ENCODE measurements around the gene CDK11B.
"Not testable (repeated sequence)": the region's sequence is repeated elsewhere in the genome, so short reads cannot be mapped to it uniquely, and the experiment has no call there.

The CDK11B gene

DNA sequence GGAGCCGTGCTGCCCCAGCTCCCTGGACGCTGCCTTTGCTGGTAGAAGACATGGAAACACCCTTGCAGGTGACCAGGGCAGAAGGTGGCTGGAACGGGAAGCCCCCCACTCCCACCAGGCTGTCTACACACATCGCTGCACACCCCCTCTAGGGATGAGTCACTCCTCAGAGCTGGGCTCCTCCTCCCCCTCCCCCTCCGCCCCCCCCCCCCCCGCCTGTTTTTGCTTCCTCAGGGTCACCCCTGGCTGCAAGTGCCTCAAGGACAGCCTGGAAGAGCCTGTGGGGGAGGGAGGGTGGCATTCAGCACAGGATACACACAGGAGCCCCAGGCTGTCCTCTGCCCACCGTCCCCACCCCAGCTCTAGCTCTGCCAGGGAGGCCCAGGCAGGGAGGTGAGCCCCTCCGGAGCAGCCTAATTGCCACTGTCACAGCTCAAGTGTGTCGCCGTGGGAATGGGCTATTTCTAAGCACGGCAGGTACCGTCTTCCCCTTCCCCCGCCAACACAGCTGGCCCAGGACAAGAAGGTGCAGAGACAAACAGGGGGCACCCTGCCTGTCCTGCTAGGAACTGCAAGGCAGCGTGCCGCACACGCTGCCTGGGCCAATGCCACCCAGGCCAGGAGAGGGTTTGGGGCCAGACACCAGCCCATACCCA is 61.4 kb downstream of the CDK11B start:
- peak; percentile 19 for DNase-seq

- DNase-seq = no peak
These were observed 62.1 kb downstream of the CDK11B start for GRCh38 chr1:1596493-1597274.

GRCh38 chr1:1595341-1595740 is 63.5 kb downstream of the CDK11B start:
- DNase-seq = not testable (repeated sequence)

DNA sequence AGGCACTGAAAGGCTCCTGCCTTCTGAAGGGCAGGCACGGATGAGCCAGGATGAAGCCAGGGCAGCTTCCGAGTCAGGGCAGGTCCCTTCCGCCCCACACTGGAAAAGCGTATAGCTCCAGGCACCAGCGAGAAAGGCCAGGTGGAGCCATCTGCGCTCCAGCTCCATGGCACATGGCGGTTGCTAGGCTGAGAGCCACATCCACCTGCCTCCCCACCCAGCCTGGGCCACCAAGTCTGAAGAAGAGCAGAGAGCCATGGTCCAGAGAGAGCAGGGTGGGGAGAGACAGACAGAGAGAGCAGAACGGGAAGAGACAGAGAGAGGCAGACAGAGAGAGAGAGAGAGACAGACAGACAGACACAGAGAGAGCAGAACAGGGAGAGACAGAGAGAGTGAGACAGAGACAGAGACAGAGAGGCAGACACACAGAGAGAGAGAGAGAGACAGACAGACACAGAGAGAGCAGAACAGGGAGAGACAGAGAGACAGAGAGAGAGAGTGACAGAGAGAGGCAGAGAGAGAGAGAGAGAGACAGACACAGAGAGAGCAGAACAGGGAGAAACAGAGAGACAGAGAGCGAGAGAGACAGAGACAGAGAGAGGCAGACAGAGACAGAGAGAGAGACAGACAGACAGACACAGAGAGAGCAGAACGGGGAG is 64.1 kb downstream of the CDK11B start:
- DNase-seq = no peak

DNA sequence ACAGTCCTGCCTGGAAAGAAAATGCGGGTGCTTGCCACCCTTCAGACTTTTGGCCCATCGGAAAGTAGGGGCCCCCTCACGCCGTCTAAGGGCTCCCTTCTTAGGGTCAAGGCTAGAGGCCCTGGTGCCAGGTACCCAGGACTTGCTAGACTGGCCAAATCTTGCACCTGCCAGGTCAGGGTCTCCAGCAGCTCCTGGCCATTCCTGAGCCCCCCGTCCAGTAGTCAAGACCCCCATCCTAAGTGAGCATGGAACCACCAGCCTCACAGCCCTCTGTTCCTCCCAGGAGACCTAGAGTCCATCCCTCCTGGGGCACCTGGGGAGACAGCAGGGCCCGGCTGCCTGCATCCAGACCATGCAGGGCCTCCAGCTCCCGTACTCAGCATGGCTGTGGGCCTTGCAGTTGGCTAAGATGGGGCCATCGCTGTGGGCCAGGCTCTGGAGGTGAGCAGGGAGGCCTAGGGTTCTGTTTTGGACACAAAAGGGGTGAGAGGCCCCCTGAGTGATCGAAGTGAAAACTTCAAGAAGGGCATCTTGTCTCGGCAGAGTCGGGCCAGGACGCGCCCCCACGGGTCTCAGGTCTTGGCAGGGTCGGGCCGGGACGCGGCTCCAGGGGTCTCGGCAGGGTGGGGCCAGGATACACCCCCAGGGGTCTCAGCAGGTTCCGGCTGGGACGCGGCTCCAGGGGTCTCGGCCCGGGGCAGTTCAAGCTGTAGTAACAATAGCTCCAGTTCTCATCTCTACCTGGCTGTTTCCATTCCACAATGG is 64.8 kb downstream of the CDK11B start:
- DNase-seq = no peak

GRCh38 chr1:1591452-1591851 is 67.4 kb downstream of the CDK11B start:
- no peak for DNase-seq
